Retina (tissue), 1 donor: ENCODE data around the gene UNC13A.
"Not testable (repeated sequence)": the region's sequence is repeated elsewhere in the genome, so short reads cannot be mapped to it uniquely, and the experiment has no call there.

ENCODE experiments used
- DNase-seq: peaks from one replicate; pipeline ENCODE4 v3.0.0-alpha.2; 2016

Gene UNC13A

GRCh38 chr19:17562097-17562496 is 126.1 kb downstream of the UNC13A start:
- DNase-seq, result no peak

GRCh38 chr19:17560205-17560595 is 128.0 kb downstream of the UNC13A start:
- no peak for DNase-seq

GRCh38 chr19:17557466-17557865 is 130.7 kb downstream of the UNC13A start:
- DNase-seq, result no peak

- DNase-seq, result no peak
These were observed 131.2 kb downstream of the UNC13A start for GRCh38 chr19:17556995-17557394.

DNA sequence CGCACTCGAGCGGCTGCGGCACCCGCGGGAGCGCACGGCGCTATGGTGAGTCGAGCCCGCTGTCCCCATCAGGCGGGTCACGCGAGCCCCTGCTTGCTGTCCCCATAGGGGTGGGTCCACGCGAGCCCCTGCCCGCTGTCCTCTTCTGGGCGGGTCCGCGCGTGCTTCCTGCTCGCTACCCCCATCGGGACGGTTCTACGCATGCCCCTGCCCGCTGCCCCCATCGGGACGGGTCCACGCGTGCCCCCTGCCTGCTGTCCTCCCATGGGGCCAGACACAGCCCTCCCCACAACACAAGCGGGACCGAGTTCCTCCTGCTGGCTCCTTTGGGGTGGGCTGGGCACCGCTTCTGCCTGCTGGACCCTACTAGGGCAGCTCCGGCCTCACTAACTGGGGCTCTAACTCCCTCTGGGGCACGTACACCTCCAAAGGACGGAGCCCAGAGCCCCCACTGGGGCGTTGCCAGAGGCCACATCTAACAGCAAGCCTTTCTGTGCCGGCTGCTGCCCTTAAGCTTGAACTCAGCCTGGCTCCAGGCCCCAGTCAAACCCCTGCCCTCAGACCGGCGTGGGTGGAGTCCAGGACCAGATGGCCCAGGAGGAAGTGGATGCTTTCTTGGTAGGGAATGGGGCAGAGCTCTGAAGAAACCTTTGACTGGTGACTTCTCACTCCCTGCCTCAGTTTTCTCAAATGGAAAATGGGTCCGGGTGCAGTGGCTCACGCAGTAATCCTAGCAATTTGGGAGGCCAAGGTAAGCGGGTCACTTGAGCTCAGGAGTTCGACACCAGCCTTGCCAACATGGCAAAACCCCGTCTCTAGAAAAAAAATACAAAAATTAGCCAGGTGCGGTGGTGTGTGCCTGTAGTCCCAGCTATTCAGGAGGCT is 132.0 kb downstream of the UNC13A start:
- peak; percentile 70 for DNase-seq

DNA sequence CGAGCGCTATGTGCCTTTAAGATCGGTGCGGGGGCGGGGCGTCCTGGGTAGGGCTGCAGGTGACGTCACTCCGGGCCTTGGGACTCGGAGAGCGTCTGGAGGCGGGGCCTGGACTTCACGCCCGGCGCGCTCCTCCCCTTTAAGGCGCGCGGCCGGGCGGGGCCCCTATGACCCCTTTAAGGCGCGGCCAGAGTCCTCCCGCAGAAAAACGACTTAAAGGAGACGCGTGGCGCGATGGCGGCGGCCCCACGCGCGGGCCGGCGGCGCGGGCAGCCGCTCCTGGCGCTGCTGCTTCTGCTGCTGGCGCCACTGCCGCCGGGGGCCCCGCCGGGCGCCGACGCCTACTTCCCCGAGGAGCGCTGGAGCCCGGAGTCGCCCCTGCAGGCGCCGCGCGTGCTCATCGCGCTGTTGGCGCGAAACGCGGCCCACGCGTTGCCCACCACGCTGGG is 132.7 kb downstream of the UNC13A start, which contains the start of gene COLGALT1:
TSS of gene COLGALT1 (plus strand) at position 170 of the 449 bp plus-strand sequence. CDS start at position 235, 65 bp downstream.
- peak; percentile 95 for DNase-seq

GRCh38 chr19:17554968-17555479 is 133.1 kb downstream of the UNC13A start:
- DNase-seq, result no peak

DNA sequence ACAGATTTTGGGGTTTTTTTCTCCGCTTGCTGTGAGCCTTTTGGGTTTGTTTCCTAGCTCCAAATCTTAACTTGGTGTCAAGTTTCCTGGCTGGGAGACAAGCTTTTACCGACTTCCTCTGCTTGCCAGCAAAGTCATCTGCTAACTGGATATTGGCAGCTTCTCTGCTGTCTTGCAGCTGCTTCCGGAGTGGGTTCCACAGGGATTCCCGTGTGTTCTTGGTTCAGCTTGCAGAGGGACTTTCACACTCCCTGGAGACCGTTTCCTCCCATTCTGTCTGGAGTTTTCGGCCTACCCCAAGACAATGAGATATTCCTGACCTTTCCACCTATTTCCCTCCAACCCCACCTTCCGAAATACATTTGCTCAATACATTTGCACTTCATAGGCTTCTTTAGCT is 134.9 kb downstream of the UNC13A start:
- no peak for DNase-seq

- not testable (repeated sequence) for DNase-seq
These were observed 135.4 kb downstream of the UNC13A start for GRCh38 chr19:17552735-17553134.
